Measurements from ENCODE around the gene DBF4B.
A peak's percentile ranks its signal among the peaks of the same experiment; 100 is the strongest.

DBF4B gene

GRCh38 chr17:44777394-44778348 lies 69.2 kb downstream of the DBF4B start:
- DNase-seq (ENCODE audit: low spot score): no peak

GRCh38 chr17:44778656-44779210 lies 70.3 kb downstream of the DBF4B start:
- no peak for DNase-seq (ENCODE audit: low spot score)

- DNase-seq (ENCODE audit: low spot score): peak; percentile 80
Observed at GRCh38 chr17:44779211-44780025, 71.0 kb downstream of the DBF4B start.

GRCh38 chr17:44780161-44780560 lies 71.7 kb downstream of the DBF4B start:
- no peak for DNase-seq (ENCODE audit: low spot score)

- DNase-seq (ENCODE audit: low spot score): no peak
Observed at GRCh38 chr17:44780845-44781480, 72.5 kb downstream of the DBF4B start.

GRCh38 chr17:44781551-44782325 lies 73.3 kb downstream of the DBF4B start:
- no peak for DNase-seq (ENCODE audit: low spot score)

- no peak for DNase-seq (ENCODE audit: low spot score)
Observed at GRCh38 chr17:44782326-44782850, 73.9 kb downstream of the DBF4B start.

GRCh38 chr17:44785921-44786320 lies 77.5 kb downstream of the DBF4B start:
- no peak for DNase-seq (ENCODE audit: low spot score)

GRCh38 chr17:44786551-44787081 lies 78.2 kb downstream of the DBF4B start:
- no peak for DNase-seq (ENCODE audit: low spot score)

GRCh38 chr17:44787271-44787940 lies 78.9 kb downstream of the DBF4B start:
- DNase-seq (ENCODE audit: low spot score): no peak

GRCh38 chr17:44788139-44788538 lies 79.7 kb downstream of the DBF4B start:
- DNase-seq (ENCODE audit: low spot score): no peak

GRCh38 chr17:44792276-44792675 lies 83.8 kb downstream of the DBF4B start:
- no peak for DNase-seq (ENCODE audit: low spot score)

- no peak for DNase-seq (ENCODE audit: low spot score)
Observed at GRCh38 chr17:44793885-44794842, 85.7 kb downstream of the DBF4B start.

- no peak for DNase-seq (ENCODE audit: low spot score)
Observed at GRCh38 chr17:44794851-44795413, 86.5 kb downstream of the DBF4B start.

- DNase-seq (ENCODE audit: low spot score): no peak
Observed at GRCh38 chr17:44795421-44795820, 87.0 kb downstream of the DBF4B start.

- no peak for DNase-seq (ENCODE audit: low spot score)
Observed at GRCh38 chr17:44795928-44796327, 87.5 kb downstream of the DBF4B start.

- DNase-seq (ENCODE audit: low spot score): no peak
Observed at GRCh38 chr17:44796731-44797130, 88.3 kb downstream of the DBF4B start.

GRCh38 chr17:44797802-44798201 lies 89.3 kb downstream of the DBF4B start:
- no peak for DNase-seq (ENCODE audit: low spot score)

GRCh38 chr17:44798356-44798755 lies 89.9 kb downstream of the DBF4B start:
- DNase-seq (ENCODE audit: low spot score): no peak
